NCI-H345 (cell line): ENCODE measurements around the gene BRSK2.
A peak's percentile ranks its signal among the peaks of the same experiment; 100 is the strongest.

Experiments
- DNase-seq: peaks from one replicate; lab custom pipeline; 2025; lab: John Stamatoyannopoulos, UW

Gene BRSK2

DNA sequence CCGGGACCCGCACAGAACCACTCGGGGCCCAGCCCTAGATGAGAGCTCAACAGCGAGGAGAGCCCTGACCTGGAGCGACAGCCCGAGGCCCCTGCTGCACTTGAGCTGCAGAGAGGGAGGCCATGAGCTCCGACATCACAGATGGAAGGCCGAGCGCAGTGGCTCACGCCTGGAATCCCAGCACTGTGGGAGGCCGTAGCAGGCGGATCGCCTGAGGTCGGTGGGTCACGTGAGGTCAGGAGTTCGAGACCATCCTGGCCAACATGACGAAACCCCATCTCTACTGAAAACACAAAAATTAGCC is 13.8 kb upstream of the BRSK2 start:
- no peak for DNase-seq

DNA sequence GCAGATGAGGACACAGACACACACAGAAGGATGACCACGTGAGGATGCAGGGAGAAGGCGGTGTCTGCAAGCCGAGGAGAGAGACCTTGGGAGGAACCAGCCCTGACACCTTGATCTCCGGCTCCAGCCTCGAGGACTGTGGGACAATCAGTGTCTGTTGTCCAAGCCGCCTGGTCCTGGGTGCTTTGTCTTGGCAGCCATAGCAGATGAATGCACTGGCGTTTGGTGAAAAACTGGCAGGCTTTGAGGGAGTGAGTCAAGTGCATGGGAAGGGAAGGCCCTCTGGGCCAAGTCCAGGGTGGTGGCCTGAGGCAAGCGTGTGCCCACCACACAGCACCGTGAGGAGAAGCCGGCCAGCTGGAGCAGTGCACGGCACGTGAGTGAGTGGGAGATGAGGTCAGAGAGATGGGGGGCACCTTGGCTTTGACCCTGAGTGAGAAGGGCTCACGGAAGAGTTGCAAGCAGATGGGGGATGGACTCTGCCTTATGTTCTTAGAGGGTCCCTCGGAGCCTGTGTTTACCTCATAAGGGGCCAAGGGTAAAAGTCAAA is 12.4 kb upstream of the BRSK2 start:
- no peak for DNase-seq

DNA sequence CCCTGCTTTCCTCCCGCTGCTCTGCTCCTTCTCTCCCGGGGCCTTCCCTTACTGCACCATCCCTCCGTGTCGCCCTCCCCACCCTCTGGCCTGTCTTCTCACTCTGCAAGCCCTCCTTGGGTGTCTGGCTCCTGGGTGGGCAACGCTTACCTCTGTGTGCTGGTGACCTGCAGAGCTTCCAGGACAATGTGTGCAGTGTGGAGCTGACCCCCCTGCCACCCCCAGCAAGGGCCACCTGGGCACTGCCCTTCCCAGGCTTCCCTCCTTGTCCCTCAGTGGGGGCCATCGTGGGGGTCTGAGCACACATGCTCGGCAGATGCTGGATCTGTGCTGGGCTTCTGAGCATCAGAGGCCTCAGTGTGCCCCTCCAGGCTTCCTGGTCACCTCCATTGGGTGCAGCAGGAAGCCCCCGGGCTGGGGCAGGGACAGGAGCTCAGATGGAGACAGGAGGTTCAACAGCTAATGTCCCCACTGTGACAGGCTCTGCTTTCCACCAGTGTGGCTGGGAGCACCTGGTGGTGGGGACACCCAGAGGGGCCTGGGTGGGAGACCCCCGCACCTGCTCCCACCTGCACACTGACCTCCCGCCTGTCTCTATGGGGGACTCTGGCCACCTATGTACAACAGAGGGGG is 7.8 kb upstream of the BRSK2 start:
- no peak for DNase-seq

DNA sequence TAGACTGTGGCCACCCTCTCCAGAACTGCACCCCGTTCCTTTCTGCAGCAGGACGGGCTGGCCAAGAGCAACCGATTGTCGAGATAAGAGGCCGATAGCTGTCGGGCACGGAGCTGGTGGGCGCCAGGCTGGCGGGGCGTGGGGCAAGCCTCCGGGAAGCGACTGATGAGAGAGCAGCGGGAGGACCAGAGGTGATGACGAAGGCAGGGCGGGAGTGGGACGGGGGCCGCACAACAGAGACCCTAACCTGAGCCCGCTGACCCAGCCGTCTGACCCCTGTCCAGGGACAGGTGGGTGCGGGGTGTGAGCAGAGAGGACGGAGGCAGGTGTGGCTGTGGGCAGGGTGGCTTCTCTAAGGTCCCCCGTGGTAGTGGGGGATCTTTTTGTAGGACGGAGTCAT is 7.3 kb upstream of the BRSK2 start:
- DNase-seq, result no peak

DNA sequence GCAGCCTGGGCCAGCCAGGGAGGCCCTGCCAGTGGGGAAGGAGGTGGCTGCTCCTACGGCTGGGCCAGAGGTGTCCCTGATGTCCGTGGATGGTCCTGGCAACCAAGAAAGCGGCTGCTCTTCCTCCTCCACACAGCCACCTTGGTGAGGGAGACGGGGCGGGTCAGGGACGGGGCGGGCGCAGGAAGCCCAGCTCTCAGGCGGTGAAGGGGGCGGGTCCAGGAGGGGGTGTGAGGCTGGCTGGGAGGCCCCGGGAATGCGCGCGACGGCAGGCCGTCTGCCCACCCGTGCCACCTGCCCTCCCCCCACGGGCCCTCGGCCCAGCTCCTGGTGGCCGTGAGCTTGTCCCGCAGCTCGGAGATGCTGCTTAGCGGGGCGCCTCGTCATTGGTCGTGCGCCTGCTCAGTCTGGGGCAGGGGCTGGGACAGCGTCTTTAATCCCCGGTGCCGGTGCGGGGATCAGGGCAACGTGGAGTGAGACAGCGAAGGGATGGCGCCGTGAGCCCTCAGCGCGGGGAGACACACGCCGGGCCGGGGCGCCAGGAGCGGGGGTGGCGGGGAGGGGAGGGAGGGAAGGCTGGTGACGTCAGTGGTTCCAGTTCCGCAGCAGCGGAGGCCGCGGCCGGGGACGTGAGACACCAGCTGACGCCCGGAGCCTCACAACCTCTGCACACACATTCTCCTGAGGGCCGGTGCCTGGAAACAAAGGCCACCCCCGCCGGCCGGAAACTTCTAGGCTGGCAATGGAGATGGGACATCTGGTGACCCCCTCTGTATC is 6.7 kb upstream of the BRSK2 start:
- peak; percentile 74 for DNase-seq

GRCh38 chr11:1384199-1384970 is 5.3 kb upstream of the BRSK2 start:
- no peak for DNase-seq

- DNase-seq, result no peak
Measured at GRCh38 chr11:1387521-1387920, 2.2 kb upstream of the BRSK2 start.

- no peak for DNase-seq
Measured at GRCh38 chr11:1387961-1388762, 1.6 kb upstream of the BRSK2 start.

GRCh38 chr11:1388763-1389102 is 1.0 kb upstream of the BRSK2 start:
- DNase-seq, result peak; percentile 30

DNA sequence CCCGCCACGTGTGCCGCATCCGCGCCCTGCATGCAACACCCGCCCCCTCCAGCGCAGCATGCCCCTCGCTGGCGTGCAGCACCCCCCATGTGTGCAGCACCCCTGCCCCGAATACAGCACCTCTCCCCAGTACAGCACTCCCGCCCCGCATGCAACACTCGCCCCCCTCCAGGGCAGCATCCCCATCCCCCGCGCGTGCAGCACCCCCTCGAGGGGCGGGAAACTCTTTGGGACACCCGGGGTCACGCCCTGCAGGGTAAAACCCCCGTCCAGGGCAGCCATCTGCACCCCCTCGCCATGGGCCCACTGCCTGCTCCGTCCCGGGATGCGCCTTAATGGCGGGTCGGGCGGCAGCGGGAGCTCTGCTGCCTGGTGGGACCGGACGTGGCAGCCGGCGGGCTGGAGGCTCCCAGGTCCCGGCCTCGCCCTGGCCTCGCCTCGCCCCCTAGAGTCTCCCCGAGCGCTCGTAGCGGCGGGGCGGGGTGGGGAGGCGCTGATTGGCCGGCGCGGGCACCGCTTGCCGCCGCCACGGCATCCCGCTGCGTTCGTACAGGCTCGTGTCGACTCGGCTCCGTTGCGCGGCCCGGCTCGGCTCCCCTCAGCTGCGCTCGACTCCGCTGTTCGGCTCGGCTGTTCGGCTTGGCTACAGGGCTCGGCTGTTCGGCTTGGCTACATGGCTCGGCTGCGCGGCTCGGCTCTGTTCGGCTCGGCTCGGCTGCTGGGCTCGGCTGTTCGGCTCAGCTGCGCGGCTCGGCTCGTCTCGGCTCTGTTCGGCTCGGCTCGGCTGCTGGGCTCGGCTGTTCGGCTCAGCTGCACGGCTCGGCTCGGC is 417 bp upstream of the BRSK2 start:
- DNase-seq, result peak; percentile 98

DNA sequence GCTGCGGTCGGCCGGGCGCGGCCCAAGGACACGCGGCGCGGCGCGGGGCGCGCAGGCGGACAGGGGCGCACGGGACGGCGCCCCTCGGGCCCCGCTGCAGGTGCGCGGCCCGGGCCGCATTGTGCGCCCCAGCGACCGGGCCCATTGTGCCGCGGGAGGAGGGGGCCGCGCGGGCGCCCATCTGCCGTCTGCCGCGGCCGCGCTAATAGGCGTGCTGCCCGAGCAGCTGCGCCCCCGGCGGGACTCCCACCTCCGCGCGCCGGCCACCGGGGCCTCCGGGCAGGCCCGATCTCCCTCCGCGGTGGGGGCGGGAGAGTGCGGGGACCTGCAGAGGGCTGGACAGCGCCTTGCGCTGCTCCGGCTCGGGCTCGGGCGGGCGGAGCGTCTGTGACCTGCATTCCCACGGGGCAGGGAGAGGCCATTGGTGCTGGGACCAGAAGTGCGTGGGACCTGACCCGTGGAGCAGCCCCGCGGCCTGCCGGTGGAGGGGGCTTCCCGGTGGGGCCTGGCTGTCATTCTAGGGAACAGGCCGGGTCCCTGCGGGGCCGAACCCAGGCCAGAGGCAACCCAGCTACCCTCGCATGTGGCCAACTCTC is 933 bp downstream of the BRSK2 start:
- DNase-seq, result no peak

DNA sequence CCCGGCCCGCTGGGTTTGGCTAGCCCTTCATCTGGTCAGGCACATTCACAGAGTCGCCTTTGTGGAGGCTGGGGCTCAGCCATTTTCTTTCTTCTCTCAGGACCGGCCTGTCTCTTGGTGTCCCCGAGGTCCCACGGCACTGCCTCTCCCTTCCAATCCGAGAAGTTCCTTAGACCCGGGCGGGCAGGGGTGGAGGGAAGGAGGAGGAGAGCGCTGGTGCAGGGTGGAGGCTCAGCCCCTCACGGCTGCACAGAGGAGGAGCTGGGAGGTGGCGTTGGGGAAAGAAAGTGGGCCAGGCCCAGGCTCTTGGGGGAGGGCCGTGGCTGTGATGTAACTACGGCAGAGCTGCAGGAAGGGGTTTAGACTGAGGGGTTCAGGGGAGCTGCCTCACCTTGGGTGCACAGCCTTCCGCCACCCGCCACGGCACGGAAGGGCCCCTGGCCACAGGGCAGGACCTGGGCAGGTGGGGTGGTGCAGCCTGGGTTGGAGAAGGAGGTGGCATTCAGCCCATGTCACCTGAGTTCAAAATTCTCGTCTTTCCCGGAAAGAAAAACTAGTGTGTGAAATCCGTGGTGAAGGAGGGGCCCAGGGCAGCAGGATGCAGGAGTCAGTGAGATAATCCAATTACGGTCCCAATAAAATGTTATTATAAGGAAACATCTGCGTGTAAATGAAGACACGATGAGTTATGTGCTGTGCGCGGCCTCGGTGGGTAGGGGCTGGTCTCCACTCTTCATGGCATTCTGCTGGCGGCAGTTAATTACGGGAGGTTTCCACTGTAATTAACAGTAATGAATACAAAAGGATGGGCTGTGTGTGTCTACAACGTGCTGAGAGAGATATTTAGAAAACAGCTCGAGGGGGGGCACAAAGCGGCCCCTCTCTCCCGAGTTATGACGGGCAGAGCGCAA is 1.7 kb downstream of the BRSK2 start:
- peak; percentile 13 for DNase-seq

DNA sequence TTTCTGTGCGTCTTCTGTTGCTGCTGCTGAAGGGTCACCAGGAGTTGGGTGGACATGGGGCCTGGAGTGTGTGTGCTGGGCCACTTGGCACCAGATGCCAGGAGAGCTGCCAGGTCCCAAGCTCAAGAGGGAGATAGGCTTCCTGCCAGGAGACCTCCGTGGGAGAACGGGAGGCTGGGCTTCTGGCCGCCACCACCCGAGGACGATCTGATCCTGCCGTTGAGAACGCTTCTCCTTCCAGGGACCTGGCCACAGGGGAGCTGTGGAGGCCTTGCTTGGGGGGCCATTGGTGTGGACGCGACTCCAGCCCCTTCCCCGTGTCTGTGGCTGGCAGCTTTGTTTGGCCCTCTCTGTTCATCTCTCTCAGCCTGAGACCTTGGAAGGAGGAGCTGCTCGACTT is 2.4 kb downstream of the BRSK2 start:
- DNase-seq, result no peak

- DNase-seq, result no peak
Measured at GRCh38 chr11:1392561-1392960, 2.8 kb downstream of the BRSK2 start.

GRCh38 chr11:1393038-1393710 is 3.4 kb downstream of the BRSK2 start:
- DNase-seq, result no peak

GRCh38 chr11:1394936-1395772 is 5.4 kb downstream of the BRSK2 start:
- DNase-seq, result no peak

- no peak for DNase-seq
Measured at GRCh38 chr11:1395773-1396374, 6.1 kb downstream of the BRSK2 start.

DNA sequence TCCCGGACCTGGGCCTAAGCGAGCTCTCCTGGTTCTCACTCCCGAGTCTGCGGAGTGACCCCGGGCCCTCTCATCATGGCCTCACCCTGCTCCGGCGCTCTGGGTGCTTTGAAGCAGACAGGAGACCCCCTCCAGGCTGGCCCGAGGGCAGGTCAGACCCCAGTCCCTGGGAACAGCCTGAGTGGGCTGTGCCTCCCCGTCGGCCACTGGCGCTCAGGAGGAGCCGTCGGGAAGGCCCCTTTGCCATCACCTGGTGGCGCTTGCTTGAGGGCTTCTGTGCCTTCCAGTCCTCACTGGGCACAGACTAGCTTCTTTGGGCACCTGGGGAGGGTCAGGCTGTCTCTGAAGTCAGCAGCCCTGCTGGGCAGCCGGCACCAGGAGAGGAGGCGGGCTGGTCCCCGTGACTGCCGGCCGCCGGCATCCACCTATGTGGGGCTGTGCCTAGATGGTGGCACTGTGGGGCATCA is 6.7 kb downstream of the BRSK2 start:
- DNase-seq, result no peak
